SK-MEL-5 (cell line): ENCODE measurements around the gene HBS1L. TPM values are rescaled to one million over a fixed set of nuclear protein-coding genes. Genes with fewer than 3 reads are reported as not detected.

ENCODE experiments used
- DNase-seq: peaks from one replicate; pipeline ENCODE4 v3.0.0-alpha.2; 2016; ENCODE audit warnings: low read depth, low spot score
- in situ Hi-C: cut with HindIII; loops from 2 replicates; pipeline ENCODE4 v1.10.0; 2016; ENCODE audit warnings: low sequenced_read_pairs, high pct_unique_total_duplicates, low pct_unique_long_range_greater_than_20kb
- total RNA-seq: library from RNA; depleted of rRNA; stranded (reverse); fragments of >200 nt; shearing (Covaris generic); gene quantifications from 2 replicates; pipeline ENCODE4 v1.2.3, GENCODE V29; 2014

Gene HBS1L
- total RNA-seq, 1 experiment from 2014 or later = 122 TPM

DNA sequence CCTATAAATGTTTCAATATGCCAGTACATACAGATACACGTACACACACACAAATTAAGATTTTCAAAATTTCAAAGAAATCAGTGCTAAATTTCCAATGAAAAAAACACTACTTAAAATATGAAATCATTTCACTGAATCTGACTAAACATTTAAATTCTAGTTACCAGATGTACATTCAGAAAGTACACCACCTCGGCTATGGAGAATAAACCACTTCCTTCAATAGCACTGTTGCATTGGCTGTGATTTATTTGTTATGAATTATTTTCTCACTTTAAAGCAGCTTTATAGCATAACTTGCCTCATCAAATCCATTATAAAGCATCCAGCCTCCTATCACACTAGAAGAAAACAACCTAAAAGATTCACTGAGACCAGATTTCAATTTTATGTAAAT is 36.6 kb downstream of the HBS1L start:
- in situ Hi-C loops = no loop called here
- no peak for DNase-seq

DNA sequence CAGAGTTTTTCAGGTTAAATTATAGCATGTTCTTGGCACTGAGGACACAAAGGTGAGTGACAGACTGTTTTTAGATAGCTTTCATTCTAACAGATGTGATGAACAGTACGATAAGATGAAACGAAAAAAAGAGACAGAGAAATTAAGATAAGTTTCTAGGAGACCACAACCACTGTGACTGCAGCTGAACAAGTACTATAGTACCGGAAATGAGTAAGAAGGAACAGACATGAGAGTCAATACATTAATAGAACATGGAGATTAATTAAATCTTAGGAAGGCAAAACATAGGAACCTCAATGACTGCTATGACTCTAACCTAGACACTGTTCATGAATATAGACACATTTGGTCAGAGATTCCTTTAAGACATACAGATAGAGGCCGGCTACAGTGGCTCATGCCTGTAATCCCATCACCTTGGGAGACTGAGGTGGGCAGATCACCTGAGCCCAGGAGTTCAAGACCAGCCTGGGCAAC is 40.2 kb downstream of the HBS1L start:
- in situ Hi-C loops = no loop called here
- DNase-seq = no peak

DNA sequence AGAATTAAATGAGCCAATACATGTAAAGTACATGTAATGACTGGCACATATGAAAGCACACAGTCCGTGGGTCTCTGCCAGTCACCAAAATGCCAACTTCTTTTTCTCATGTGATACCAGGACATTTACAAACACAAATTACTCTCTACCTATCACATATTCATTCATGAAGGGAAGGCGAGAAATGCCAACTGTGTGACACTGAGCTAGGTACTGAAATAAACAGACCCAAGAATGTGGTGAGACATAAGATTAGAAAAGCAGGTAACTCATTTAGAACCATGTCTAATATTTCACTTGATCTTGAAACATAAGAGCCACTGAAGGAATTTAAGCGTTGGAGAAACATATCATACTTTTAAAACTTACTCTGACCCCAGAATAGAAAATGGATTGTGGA is 41.4 kb downstream of the HBS1L start:
- no peak for DNase-seq
- in situ Hi-C loops = no loop called here

DNA sequence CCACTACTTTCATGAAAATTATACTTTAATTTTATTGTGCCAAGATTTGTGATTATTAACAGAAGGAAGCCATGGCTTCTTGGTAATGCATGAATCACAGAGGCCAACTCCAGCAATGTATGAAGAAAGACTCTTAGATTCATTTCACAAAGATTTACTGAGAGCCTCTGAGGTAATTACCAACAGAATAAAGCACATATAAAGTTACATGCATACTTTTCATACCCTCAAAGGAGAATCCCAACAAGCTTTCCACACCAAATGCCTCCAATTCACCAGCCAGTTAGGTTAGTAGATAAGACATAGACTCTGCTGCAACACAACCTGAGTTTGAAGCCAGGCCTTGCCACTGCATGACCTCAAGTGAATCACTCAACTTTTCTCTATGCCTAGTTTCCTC is 41.9 kb downstream of the HBS1L start:
- no peak for DNase-seq
- in situ Hi-C loops = no loop called here

DNA sequence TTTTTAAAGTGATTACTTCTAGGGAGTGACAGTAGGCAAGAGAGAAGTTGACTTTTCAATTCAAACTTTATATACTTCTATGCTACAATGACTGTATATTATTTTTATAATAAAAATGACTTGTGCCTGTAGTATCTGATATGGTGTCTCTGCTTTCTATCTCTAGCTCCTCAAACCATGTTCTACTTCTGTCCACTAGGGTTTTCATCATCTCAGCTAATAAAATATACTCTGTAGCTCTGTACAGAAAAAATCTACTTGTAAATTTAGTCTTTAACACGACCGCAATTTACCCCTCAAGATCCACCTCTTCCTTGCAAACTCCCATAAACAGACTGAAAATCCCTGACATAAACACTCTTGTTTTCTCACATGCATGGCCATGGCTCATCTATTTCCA is 42.3 kb downstream of the HBS1L start:
- in situ Hi-C loops = no loop called here
- no peak for DNase-seq

DNA sequence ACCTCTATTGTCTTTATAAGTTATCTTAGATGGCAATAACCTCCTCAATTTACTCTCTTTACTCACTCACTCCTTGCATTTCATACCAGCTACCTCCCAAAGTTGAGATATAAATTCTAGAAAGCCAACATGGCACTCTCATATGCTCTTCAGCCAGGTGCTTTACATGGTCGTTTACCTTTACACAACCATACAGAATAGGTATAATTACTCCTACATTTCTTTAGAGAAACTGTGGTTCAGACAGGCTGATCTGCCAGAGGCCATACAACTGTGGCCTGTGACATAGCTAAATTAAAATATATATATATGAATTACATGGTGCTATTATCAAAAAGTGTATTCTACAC is 45.7 kb downstream of the HBS1L start:
- no peak for DNase-seq
- in situ Hi-C loops = no loop called here

DNA sequence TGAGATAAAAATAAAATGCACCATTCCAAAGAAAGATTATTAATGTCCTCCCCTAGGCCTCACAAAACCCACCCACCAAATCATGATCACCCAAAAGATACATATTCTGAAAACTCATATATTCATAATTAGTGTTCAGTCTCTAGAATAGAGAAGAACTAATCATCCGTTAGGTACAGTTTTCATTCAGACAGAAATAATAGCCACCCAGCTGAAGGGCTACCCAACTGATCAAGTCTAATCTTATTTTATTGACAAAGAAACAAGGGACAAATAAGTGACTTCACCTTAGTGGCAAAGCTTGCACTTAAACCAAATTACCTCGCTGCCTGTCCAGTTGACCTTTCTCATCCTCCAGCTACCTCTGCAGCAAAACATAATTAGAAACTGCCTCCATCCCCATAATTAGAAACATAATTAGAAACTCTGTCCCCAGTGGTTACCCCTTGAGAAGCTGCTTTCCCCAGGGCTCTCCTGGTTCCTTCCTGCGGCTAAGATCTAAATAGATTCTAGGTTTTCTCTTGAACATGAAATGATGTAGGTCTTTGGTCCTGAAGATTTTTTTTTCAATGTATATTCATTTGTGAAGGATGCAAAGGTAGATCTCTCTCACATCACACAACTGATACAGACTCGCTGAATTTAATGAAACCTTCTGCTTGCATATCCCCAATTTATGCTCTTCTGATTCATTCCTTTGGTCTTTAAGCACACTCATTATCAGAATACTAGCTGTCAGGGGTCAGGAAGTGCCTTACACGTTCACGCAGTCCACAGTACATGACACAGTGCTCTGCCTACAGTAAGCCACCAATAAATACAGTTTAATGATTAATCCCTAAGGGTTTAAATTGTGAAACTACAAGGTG is 46.3 kb downstream of the HBS1L start:
- DNase-seq = no peak
- in situ Hi-C loops = no loop called here

DNA sequence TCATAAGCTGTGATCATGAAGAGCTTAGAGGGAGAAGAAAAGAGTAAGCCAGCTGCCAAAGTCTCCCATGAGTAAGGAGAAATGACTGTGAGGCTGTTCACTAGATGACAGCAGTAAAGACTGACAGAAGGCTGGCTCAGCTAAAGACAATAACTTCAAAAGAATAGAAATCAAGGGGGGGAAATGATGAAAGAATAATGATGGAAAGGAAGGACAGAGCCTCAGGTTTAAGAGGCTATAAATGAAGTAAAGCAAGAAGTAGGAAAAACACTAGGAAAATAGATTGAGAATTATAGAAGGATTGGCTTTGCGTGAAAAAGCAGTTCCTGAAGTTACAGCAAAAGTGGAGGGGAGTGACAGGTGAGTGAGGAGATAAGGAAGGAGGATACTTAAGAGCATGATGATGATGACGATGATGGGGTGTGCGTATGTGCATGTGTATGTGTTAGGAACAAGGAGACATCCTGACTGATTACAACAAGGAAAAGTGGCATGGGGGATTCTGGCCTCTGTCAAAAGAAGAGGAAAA is 48.2 kb downstream of the HBS1L start:
- in situ Hi-C loops = no loop called here

DNA sequence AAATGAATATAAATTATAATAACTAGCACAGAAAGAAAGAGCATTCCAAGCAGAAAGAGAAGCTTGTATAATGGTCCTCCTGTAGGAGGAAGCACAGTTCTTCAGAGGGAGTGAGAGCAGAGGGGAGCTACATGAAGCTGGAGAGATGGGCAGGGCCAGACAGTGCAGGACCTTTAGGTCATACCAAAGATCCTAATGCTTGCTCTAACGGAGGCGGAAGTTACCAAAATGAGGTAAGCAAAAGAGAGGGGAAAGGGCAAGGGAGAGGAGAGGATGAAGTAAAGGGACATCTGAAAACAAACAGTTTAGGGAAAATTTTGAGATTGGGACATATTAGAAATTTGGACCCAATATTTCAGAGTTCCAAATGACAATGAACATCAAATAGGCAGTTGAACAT is 50.2 kb downstream of the HBS1L start:
- DNase-seq = no peak
- in situ Hi-C loops = no loop called here

More for the DNA sequence above, 48.2 kb downstream of the HBS1L start:
- DNase-seq = no peak

DNA sequence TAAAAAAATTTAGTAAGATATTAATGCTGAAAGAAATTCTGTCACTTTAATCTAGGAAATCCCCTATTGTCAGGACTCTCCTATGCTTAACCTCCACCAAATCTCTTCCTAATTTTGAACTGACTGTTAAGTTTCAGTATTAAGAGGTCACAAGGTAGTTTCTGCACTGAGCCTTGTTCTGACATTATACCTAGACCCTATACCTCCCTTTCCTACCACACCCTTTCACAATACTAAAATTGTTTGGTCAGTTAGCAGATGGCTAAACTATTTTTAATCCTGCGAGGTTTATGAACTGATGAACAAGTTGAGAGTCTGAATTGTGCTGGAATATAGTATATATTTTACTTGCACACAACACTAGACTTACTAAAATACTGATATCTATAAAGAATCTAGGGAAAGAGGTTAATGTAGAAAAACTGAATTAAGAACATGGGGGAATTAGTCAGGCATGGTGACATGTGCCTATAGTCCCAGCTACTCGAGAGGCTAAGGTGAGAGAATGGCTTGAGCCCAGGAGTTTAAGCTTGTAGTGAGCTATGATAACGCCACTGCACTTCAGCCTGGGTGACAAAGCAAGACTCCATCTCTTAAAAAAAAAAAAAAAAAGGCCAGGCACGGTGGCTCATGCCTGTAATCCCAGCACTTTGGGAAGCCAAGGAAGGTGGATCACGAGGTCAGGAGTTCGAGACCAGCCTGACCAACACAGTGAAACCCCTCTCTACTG is 51.5 kb downstream of the HBS1L start:
- DNase-seq = no peak
- in situ Hi-C loops = no loop called here

DNA sequence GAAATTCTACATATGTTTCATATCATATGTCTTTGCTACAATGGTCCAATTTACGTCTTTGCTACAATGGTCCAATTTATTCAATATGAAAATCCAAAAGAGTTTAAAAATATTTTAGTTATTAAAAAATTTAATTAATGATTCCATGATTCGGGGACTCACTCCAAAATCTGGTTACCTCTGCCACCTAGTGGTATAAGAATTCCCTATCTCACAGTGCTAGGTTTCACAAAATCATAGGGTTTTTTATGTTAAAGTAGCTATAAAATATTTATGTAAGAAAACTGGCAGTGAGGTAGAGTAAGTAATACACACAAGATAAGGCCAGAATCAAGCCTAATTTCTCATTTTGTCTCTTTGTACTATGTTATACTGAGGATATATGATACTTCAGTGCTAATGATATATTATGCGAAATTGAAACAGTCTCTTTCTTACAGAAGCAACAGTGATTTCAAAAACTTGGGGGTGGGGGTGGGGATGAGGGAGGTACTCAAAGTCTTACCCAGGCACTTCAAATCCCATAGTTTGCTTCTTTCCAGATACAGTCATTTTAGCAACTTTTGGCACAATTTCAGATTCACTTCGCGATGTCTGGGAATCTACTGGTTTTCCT is 52.3 kb downstream of the HBS1L start:
- in situ Hi-C loops = no loop called here
- peak; percentile 53 for DNase-seq

DNA sequence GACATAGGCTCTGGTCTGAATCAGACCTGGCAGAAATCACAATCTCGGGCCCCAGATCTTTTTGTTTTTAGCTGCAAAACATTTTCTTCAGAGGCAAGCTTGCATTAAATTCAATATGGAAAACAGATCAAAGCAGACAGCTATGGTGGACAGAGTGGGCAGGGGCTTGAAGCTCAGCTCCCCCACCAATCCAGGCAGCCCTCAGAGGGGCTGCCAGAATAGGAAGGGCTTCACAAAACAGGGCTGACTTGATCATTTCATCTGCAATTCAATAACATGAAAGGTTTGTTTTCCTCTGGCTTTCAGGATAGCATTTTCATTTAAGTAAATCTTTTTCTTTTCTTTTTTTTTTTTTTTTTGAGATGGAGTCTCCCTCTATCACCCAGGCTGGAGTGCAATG is 55.5 kb downstream of the HBS1L start:
- in situ Hi-C loops = no loop called here
- no peak for DNase-seq

DNA sequence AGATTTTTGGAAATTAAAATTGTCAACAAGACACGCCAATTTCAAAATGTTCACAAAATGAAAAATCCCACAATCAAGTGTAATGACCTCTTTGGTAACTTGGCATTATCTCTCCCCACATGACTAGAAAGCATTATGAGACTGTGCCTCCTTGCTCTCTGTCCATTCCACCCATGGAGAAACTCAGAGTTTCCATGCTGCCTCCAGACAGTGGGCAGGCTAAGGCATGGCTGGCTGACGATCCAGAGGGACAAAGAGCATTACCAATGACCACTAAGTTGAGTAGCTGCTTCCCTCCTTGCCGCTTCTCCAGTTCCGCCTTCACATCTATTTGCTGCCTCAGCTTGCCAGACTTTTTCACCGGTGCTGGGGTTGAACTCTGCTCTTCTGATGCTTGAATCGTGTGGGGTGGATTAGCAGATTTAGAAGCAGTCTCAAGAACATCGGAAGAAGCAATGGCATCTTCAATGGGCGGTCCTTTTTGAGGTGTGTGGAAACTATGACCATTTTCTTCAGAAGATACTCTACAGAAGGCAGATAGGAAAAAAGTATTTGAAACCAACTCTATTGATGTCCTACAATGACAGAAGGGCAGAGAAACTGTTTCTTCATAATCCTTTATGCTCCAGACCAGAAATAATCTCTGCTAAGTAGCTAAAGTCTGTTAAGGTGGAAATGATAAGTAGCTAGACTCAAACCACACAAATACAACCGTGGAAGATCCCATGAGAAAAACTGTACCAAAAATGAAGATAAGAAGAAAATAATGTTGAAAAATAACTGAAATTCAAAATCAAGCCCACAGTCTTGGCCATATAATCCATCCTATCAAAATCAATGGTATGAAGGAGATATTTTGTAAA is 57.3 kb downstream of the HBS1L start:
- in situ Hi-C loops = no loop called here
- DNase-seq = no peak

DNA sequence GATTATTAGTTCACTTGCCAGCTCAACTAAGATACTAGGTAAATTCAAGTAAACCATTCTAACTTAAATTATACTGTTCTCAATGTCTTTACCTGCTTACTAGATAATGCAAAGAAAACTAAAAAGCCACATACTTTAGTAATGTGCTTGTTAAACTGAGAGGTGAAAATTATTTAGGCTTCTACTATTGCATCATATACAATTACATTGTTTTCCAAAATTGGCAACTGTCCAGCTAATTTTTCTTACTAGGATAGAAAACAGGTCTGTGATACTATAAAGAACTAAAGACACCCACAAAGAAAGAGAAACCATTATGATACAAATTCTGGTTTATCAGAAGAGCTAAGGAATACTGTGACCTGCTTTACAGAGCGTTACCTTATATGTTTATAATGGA is 59.1 kb downstream of the HBS1L start:
- DNase-seq = no peak
- in situ Hi-C loops = no loop called here

DNA sequence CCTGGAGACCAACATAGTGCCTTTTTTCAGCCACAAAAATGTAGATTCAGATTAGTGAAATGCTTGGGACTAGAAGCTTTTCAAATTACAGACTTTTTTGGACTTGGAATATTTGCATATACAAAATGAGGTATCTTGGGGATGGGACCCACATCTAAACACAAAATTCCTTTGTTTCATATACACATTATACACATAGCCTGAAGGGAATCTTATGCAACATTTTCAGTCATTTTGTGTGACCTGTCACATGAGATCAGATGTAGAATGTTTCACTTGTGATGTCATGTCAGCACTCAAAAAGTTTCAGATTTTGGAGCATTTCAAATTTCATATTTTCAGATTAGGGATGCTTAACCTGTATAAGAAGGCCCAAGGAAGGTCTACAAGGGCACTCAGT is 60.2 kb downstream of the HBS1L start:
- in situ Hi-C loops = no loop called here

DNA sequence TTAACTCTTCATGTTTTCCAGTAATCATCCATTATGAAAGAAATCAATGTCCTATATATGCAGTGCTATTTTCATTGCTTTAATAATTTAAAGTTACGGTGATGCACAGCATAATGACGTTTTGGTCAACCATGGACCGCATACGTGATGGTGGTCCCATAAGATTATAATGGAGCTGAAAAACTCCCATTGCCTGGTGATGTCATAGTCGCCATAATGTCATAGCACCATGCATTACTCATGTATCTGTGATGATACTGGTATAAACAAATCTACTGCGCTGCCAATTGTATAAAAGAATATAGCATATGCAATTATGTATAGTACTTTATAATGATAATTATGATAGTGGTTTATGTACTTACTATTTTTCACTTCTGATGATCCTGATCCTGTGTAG is 62.5 kb downstream of the HBS1L start:
- DNase-seq = no peak
- in situ Hi-C loops = no loop called here

More for the DNA sequence above, 60.2 kb downstream of the HBS1L start:
- DNase-seq = peak; percentile 42

DNA sequence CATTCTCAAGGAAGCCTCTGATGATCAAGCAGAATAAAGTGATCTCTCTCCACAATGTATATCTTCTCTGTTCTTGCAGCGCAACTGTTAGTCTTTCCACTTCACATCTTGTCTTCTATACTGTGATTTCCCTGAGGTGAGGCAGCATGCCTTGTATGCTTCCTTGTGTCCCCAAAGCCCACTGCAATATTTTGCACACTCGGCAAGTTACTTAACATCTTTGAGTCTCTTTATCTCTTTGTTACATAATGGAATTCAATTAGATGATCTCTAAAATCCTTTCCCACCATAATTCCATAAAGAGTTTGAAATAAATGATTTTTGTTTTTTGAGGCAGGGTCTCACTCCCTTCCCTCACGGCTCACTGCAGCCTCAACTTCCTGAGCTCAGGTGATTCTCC is 64.4 kb downstream of the HBS1L start:
- DNase-seq = no peak
- in situ Hi-C loops = no loop called here
